ENCODE results near the gene S100B.

GRCh38 chr21:46570119-46570518, 34.8 kb downstream of the S100B start:
- TF ChIP-seq CTCF (IDR thresholded peaks at IDR 0.05) (no peak), POLR2A (IDR thresholded peaks at IDR 0.05) (no peak), POLR2AphosphoS5 (IDR thresholded peaks at IDR 0.05) (no peak)

All from stomach (tissue), 4 donors.